Central memory CD4-positive, alpha-beta T cell (primary cell): ENCODE measurements around the gene GTPBP2.
"Not testable (repeated sequence)": the region's sequence is repeated elsewhere in the genome, so short reads cannot be mapped to it uniquely, and the experiment has no call there.

Experiments used
- DNase-seq: peaks from one replicate; pipeline ENCODE4 v3.0.0; 2022

Gene GTPBP2

DNA sequence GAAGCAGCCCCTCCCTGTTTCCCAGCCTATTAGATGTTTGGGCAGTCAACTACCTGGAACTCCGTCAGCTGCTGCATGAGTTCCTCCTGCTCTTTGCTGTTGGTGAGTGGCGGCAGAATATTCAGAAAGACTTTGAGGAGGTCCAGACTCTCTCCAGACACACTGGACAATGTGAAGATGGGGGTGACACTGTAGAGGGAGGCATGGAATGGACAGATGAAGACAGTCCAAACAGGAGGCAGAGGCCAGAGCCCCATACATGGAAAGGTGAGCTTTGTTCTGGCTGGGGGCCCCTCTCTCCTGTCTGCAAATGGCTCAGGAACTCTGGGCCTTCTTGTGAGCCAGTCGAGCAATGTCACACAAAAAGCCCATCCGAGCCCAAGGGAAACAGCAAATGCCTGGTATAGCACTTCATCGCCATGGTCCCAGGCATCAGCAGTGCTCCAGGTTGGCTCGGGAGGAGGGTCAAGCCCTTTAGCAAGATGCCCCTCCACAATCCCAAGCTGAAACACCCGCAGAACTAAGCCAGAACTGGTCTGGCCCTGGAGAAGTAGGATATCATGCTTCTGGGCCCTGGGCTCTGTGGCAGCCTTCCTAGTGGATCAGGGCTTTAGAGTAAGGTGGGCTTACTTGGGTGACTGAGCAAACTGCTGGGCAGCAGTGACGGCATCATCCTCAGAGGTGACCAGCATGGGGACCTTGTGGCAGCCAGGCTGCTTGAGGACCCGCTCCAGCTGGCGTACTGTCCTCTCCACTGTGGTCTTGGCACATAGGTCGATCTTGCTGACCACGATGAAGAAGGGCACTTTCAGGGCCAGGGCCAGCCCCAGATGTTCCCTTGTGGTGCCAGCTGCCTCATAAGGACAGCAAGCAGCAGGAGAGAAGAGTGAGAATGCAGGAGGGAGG is 4.9 kb downstream of the GTPBP2 start:
- DNase-seq = no peak

DNA sequence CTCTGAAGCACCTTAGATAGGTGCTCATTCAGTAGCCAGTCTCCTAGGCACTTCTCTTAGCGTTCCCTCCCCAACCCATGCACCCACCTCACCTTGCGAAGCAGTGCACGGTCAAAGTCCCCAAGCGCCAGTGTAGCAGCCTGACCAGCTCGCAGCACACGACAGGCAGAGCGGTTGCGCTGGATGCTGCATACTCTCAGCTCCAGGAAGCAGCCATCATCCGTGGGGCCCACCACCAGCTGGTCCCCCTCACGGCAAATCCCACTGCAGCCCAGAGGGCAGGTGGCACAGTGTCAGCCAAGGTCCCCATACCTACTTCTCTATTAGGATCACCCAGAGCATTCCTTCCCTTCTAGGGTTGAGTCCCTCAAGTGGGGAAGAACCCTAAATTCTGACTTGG is 6.5 kb downstream of the GTPBP2 start:
- no peak for DNase-seq

- DNase-seq = no peak
Observed at GRCh38 chr6:43621836-43622180, 7.3 kb downstream of the GTPBP2 start.

DNA sequence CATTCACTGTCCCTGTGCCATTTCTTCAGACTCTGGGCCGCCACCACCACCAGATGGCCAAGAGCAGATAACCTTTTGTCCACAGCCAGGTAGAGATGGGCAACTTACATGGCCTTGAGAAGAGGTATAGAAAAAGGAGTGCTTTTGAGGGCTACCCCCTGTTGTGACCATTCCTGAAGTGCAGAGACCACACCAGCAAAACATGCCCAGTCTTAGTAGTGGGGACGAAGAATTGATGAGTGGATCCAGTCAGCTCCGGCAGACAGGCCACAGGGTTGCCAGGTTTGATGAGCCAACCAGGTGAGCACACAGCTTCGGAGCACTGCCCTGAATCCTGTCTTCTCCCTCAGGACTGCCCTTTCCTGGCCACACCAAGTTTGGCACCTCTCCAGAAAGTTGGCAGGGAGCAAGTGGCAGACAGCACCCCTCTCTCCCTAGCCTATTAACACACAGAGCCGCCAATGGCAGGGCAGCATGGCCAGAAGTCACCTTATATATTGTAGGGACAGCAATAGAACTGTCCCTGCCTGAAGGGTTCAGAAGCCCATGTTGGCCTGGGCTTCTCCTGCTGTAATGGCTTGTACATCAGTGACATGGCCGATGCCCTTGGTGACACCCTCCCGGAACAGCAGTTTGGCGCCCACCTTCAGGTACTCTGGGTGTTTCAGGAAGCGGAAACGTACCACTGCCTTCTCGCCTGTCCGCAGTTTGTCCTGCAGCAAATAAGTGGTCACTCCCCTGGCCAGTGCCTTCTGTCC is 7.8 kb downstream of the GTPBP2 start:
- no peak for DNase-seq

GRCh38 chr6:43616725-43617472 is 12.2 kb downstream of the GTPBP2 start:
- DNase-seq = no peak

DNA sequence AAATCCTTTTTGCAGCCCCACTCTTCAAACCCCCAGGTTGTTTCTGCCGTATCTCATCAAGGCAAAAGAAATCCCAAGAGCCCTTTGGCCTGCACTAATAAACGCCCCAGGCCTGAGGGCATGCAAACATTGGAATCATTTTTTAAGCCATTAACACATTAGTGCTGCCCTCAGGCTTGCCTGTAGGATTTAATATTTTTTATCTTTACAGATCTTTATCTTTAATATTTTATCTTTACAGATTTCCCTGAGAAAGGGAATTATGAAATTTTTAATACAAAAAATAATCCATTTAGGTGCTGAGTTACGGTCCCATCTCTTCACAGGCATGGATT is 14.7 kb downstream of the GTPBP2 start:
- DNase-seq = no peak

DNA sequence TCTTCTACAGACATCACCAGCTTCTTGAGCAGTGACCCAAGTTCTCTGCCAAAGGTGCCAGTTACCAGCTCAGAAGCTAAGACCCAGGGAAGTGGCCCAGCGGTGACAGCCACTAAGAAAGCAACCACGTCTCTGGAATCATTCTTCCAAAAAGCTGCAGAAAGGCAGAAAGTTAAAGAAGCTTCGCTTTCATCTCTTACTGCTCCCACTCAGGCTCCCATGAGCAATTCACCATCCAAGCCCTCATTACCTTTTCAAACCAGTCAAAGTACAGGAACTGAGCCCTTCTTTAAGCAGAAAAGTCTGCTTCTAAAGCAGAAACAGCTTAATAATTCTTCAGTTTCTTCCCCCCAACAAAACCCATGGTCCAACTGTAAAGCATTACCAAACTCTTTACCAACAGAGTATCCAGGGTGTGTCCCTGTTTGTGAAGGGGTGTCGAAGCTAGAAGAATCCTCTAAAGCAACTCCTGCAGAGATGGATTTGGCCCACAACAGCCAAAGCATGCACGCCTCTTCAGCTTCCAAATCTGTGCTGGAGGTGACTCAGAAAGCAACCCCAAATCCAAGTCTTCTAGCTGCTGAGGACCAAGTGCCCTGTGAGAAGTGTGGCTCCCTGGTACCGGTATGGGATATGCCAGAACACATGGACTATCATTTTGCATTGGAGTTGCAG is 15.2 kb downstream of the GTPBP2 start:
- no peak for DNase-seq

DNA sequence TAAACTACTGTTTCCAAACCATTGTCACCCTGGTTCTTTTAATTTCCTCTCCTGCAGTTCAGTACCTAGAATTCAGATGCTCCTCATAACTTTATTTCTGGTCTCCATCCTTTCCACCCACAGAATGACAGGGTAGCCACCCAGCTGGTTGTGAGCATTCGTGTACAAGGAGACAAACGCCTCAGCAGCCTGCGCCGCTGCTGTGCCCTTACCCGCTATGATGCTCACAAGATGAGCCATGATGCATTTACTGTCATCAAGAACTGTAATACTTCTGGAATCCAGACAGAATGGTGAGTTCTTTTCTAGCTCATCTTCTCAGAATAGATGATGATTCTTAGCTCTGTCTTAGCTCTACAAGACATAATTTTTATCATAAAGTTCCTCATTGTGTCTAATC is 18.6 kb downstream of the GTPBP2 start:
- DNase-seq = no peak

- DNase-seq = no peak
Observed at GRCh38 chr6:43609402-43609801, 19.7 kb downstream of the GTPBP2 start.

DNA sequence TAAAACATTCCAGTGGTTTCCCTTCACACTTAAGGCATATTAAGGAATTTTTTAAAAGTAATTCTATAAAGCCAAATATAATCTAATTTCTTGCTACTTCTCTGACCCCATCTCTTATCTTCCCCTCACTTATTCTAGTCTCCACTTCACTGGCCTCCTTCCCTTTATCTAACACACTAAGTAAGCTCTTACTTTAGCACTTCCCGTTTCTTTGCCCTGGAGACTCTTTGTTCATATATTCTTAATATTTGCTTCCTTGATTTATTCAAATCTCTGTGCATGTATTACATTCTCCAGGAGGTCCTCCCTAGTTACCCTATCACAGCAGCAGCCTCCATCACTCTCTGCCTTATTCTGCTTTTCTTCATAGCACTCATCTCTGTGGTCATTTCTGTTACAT is 20.3 kb downstream of the GTPBP2 start:
- DNase-seq = no peak

DNA sequence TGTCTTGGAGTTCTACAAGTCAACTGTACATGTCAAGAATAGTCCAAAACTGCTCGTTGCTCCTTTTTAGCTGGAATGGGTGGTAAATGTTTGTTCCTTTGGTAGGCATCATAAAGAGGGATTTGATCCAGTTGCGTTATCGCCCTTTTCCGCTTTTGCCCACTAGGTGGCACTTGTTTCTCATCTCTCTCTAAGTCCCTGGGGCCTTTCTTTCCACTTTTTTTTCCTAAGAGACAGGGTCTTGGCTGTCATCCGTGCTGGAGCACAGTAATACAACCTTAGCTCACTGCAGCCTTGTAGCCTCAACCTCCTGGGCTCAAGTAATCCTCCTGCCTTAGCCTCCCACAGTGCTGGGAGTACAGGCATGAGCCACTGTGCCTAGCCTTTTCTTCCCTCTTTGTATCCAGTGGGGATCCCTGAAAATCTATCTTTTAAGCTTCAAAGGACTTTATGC is 20.7 kb downstream of the GTPBP2 start:
- DNase-seq = peak; percentile 37

GRCh38 chr6:43606019-43606418 is 23.0 kb downstream of the GTPBP2 start:
- no peak for DNase-seq

DNA sequence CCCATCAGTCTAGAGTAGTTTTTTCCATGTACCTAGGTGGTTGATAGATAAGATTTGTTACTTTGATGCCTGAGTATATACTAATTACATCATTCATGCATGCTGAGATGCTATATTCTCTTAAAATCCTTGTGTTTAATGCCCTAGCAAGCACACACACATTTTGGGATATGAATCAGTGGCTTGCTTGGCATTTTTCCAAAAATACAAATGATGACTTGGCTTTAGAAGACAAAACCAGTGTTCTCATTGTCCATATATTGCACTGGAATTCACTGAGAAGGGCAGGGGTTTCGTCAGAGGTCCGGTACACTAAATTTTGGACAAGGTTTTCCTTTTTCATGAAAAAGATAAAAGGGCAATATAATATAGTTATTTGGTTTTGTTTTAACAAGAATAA is 24.9 kb downstream of the GTPBP2 start:
- DNase-seq = no peak

DNA sequence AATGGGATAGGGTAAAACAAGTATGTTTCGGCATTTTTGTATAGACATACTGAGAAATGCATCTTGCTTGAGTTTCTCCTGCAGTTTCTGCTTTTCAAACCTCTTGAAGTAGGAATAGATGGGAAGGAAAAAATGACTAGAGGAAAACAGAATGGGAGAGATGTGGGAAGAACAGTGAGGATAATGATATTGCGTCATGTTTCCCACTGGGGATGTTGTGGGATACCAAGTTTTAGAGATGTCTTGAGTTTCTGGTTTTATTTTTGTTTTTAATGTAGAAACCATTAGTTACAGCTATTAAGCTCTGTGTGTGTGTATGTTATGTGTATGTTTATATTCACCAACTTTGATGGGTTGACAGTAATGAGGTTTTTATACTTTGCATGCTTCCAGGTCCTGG is 28.5 kb downstream of the GTPBP2 start:
- DNase-seq = no peak

GRCh38 chr6:43593938-43594337 is 35.1 kb downstream of the GTPBP2 start:
- no peak for DNase-seq

GRCh38 chr6:43589564-43589963 is 39.5 kb downstream of the GTPBP2 start:
- DNase-seq = not testable (repeated sequence)

DNA sequence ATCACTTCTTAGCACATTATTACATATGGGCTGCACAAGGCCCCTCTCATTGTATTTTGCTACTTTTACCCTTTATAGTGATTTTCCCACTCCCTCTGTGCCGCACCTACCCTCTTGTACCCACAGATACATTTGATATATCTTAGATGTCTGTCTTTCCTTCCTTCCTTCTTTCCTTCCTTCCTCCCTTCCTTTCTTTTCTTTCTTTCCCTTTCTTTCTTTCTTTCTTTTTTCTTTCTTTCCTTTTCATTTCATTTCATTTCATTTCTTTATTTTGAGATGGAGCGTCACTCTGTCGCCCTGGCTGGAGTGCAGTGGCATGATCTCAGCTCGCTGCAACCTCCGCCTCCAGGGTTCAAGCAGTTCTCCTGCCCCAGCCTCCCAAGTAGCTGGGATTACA is 40.9 kb downstream of the GTPBP2 start:
- no peak for DNase-seq

- DNase-seq = peak; percentile 39
Observed at GRCh38 chr6:43584892-43585570, 44.0 kb downstream of the GTPBP2 start.

GRCh38 chr6:43582911-43583310 is 46.2 kb downstream of the GTPBP2 start:
- no peak for DNase-seq

DNA sequence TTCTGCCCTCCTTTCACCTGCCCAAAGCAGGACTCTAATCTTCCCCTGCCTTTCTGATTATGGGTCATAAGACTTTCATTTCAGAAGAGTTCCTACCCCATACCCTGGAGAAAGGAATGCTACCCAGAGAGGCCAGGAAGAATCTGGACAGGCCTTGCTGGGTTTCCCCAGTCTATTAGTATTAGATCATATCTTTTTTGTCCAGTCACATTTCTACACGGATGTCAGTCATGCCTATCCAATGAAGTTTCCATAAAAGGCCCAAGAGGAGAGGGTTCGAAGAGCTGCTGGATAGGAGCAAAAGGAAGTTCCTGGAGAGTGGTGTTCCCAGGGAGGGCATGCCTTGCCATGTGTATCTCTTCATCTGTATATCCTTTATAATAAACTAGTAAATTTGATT is 49.9 kb downstream of the GTPBP2 start:
- no peak for DNase-seq

DNA sequence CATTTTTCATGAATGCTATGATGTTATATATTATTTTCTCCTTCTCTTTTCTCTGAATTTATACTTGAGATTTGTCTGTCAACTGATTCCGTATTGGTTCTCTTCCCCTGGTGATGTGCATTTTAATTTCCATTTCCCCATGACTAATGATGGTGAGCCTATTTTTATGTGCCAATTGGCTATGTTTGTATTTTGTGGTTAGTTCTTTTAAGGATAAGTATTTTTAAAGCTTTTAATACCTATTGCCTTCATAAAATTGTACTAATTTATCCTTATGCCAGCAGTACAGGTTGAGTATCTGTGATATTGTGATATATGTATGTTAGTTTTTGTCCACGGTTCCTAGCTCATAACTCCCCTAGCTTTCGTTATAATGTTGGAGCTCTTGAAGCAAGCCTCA is 50.3 kb downstream of the GTPBP2 start:
- no peak for DNase-seq
